Measurements from ENCODE around the gene FGA. TPM values are rescaled to one million over a fixed set of nuclear protein-coding genes. Genes with fewer than 3 reads are reported as not detected.
"Not testable (repeated sequence)": the region's sequence is repeated elsewhere in the genome, so short reads cannot be mapped to it uniquely, and the experiment has no call there.

The FGA gene
- total RNA-seq, 1 experiment from 2014 or later, result not detected

GRCh38 chr4:154595807-154596206 is 5.3 kb upstream of the FGA start:
- DNase-seq, result no peak
- no peaks in the 10 kb centered on the region for H3K36me3 ChIP-seq (replicated peaks; ENCODE audit: control insufficient read depth, insufficient read depth, low read length)
- no peaks in the 10 kb centered on the region for H3K27me3 ChIP-seq (ENCODE audit: control insufficient read depth, insufficient read depth, low read length)
- H3K4me3 ChIP-seq (ENCODE audit: insufficient read depth, low read depth, low read length), result no peak overlapping the region

GRCh38 chr4:154594343-154594742 is 3.8 kb upstream of the FGA start:
- H3K4me3 ChIP-seq (ENCODE audit: insufficient read depth, low read depth, low read length); DNase-seq; H3K36me3 ChIP-seq (replicated peaks; ENCODE audit: control insufficient read depth, insufficient read depth, low read length); H3K27me3 ChIP-seq (ENCODE audit: control insufficient read depth, insufficient read depth, low read length): not testable (repeated sequence)

GRCh38 chr4:154593868-154594267 is 3.3 kb upstream of the FGA start:
- no peaks in the 10 kb centered on the region for H3K36me3 ChIP-seq (replicated peaks; ENCODE audit: control insufficient read depth, insufficient read depth, low read length)
- no peak for DNase-seq
- H3K27me3 ChIP-seq (ENCODE audit: control insufficient read depth, insufficient read depth, low read length), result no peaks in the 10 kb centered on the region

GRCh38 chr4:154591890-154592289 is 1.3 kb upstream of the FGA start:
- Histone ChIP-seq H3K4me3 (ENCODE audit: insufficient read depth, low read depth, low read length) (no peak overlapping the region), H3K27me3 (ENCODE audit: control insufficient read depth, insufficient read depth, low read length) (no peaks in the 10 kb centered on the region), H3K36me3 (replicated peaks; ENCODE audit: control insufficient read depth, insufficient read depth, low read length) (no peaks in the 10 kb centered on the region)
- no peak for DNase-seq

More at GRCh38 chr4:154593868-154594267, 3.3 kb upstream of the FGA start:
- H3K4me3 ChIP-seq (ENCODE audit: insufficient read depth, low read depth, low read length), result no peak overlapping the region

GRCh38 chr4:154589296-154590197 is 995 bp downstream of the FGA start:
- no peak for DNase-seq
- Histone ChIP-seq H3K4me3 (ENCODE audit: insufficient read depth, low read depth, low read length) (no peak overlapping the region), H3K36me3 (replicated peaks; ENCODE audit: control insufficient read depth, insufficient read depth, low read length) (no peaks in the 10 kb centered on the region), H3K27me3 (ENCODE audit: control insufficient read depth, insufficient read depth, low read length) (no peaks in the 10 kb centered on the region)

- Histone ChIP-seq H3K4me3 (ENCODE audit: insufficient read depth, low read depth, low read length) (no peak overlapping the region), H3K27me3 (ENCODE audit: control insufficient read depth, insufficient read depth, low read length) (no peaks in the 10 kb centered on the region), H3K36me3 (replicated peaks; ENCODE audit: control insufficient read depth, insufficient read depth, low read length) (no peaks in the 10 kb centered on the region)
- no peak for DNase-seq
Measured at GRCh38 chr4:154588198-154588597, 2.3 kb downstream of the FGA start.

- Histone ChIP-seq H3K27me3 (ENCODE audit: control insufficient read depth, insufficient read depth, low read length) (no peaks in the 10 kb centered on the region), H3K36me3 (replicated peaks; ENCODE audit: control insufficient read depth, insufficient read depth, low read length) (no peaks in the 10 kb centered on the region), H3K4me3 (ENCODE audit: insufficient read depth, low read depth, low read length) (no peak overlapping the region)
- DNase-seq, result no peak
Measured at GRCh38 chr4:154586296-154587033, 4.1 kb downstream of the FGA start.

- H3K27me3 ChIP-seq (ENCODE audit: control insufficient read depth, insufficient read depth, low read length), result no peaks in the 10 kb centered on the region
- H3K36me3 ChIP-seq (replicated peaks; ENCODE audit: control insufficient read depth, insufficient read depth, low read length), result no peaks in the 10 kb centered on the region
- no peak for DNase-seq
- no peak overlapping the region for H3K4me3 ChIP-seq (ENCODE audit: insufficient read depth, low read depth, low read length)
Measured at GRCh38 chr4:154585369-154586018, 5.0 kb downstream of the FGA start.

- Histone ChIP-seq H3K4me3 (ENCODE audit: insufficient read depth, low read depth, low read length) (no peak overlapping the region), H3K27me3 (ENCODE audit: control insufficient read depth, insufficient read depth, low read length) (no peaks in the 10 kb centered on the region)
Measured at GRCh38 chr4:154584259-154584658, 6.3 kb downstream of the FGA start.

GRCh38 chr4:154583677-154584076 is 6.9 kb downstream of the FGA start:
- Histone ChIP-seq H3K36me3 (replicated peaks; ENCODE audit: control insufficient read depth, insufficient read depth, low read length) (no peaks in the 10 kb centered on the region), H3K4me3 (ENCODE audit: insufficient read depth, low read depth, low read length) (no peak overlapping the region), H3K27me3 (ENCODE audit: control insufficient read depth, insufficient read depth, low read length) (no peaks in the 10 kb centered on the region)
- DNase-seq, result no peak

More at GRCh38 chr4:154584259-154584658, 6.3 kb downstream of the FGA start:
- H3K36me3 ChIP-seq (replicated peaks; ENCODE audit: control insufficient read depth, insufficient read depth, low read length), result no peaks in the 10 kb centered on the region
- DNase-seq, result no peak

- Histone ChIP-seq H3K4me3 (ENCODE audit: insufficient read depth, low read depth, low read length) (no peak overlapping the region), H3K27me3 (ENCODE audit: control insufficient read depth, insufficient read depth, low read length) (no peaks in the 10 kb centered on the region), H3K36me3 (replicated peaks; ENCODE audit: control insufficient read depth, insufficient read depth, low read length) (no peaks in the 10 kb centered on the region)
- DNase-seq, result no peak
Measured at GRCh38 chr4:154583230-154583629, 7.3 kb downstream of the FGA start.

GRCh38 chr4:154582723-154583122 is 7.8 kb downstream of the FGA start:
- no peaks in the 10 kb centered on the region for H3K27me3 ChIP-seq (ENCODE audit: control insufficient read depth, insufficient read depth, low read length)
- no peak for DNase-seq
- H3K4me3 ChIP-seq (ENCODE audit: insufficient read depth, low read depth, low read length), result no peak overlapping the region
- H3K36me3 ChIP-seq (replicated peaks; ENCODE audit: control insufficient read depth, insufficient read depth, low read length), result no peaks in the 10 kb centered on the region

- no peak for DNase-seq
- Histone ChIP-seq H3K36me3 (replicated peaks; ENCODE audit: control insufficient read depth, insufficient read depth, low read length) (no peaks in the 10 kb centered on the region), H3K27me3 (ENCODE audit: control insufficient read depth, insufficient read depth, low read length) (no peaks in the 10 kb centered on the region), H3K4me3 (ENCODE audit: insufficient read depth, low read depth, low read length) (no peak overlapping the region)
Measured at GRCh38 chr4:154579927-154580326, 10.6 kb downstream of the FGA start.

- no peak for DNase-seq
- Histone ChIP-seq H3K36me3 (replicated peaks; ENCODE audit: control insufficient read depth, insufficient read depth, low read length) (no peaks in the 10 kb centered on the region), H3K27me3 (ENCODE audit: control insufficient read depth, insufficient read depth, low read length) (no peaks in the 10 kb centered on the region), H3K4me3 (ENCODE audit: insufficient read depth, low read depth, low read length) (no peak overlapping the region)
Measured at GRCh38 chr4:154578919-154579318, 11.6 kb downstream of the FGA start.

Data from H7 (cell line).